ENCODE data around the gene ATG101. TPM values are rescaled to one million over a fixed set of nuclear protein-coding genes. Genes with fewer than 3 reads are reported as not detected.

Gene ATG101
- total RNA-seq, 4 donors from 2014 or later = 28.3 to 42.1 (median 37.2) TPM

GRCh38 chr12:52023976-52024688 is 45.6 kb upstream of the ATG101 start:
- DNase-seq = no peak
- H3K36me3 ChIP-seq = no peaks in the 10 kb centered on the region
- peaks cover 0 to 4% of the 10 kb centered on the region in 2 donors for H3K4me1 ChIP-seq
- H3K9me3 ChIP-seq = no peaks in the 10 kb centered on the region
- peak overlapping the region in 1 of 2 donors; percentile 56 for H3K4me3 ChIP-seq
- intact Hi-C loops (cut with DNase I; ENCODE audit: low total_unique reads) = no loop called here
- no peak for TF ChIP-seq POLR2A (IDR thresholded peaks at IDR 0.05)
- TF ChIP-seq CTCF (IDR thresholded peaks at IDR 0.05) = no peak
- H3K27ac ChIP-seq = peak overlapping the region; percentile 60 to 65
- no peaks in the 10 kb centered on the region for H3K27me3 ChIP-seq

- intact Hi-C loops (cut with DNase I; ENCODE audit: low total_unique reads) = loop anchor here (1.0 kb wide), 1 partner anchor 58 kb away; no protein-coding TSS in a partner anchor
- Histone ChIP-seq H3K27me3 (no peaks in the 10 kb centered on the region), H3K9me3 (no peaks in the 10 kb centered on the region), H3K4me1 (peaks cover 0 to 4% of the 10 kb centered on the region in 2 donors), H3K27ac (peak overlapping the region; percentile 83 to 92), H3K4me3 (no peak overlapping the region), H3K36me3 (no peaks in the 10 kb centered on the region)
- DNase-seq = no peak
- no peak for TF ChIP-seq POLR2A (IDR thresholded peaks at IDR 0.05)
These were observed 44.9 kb upstream of the ATG101 start for GRCh38 chr12:52024845-52025230.

GRCh38 chr12:52026263-52026662 is 43.5 kb upstream of the ATG101 start:
- no peak for TF ChIP-seq POLR2A (IDR thresholded peaks at IDR 0.05)
- TF ChIP-seq CTCF (IDR thresholded peaks at IDR 0.05) = no peak
- intact Hi-C loops (cut with DNase I; ENCODE audit: low total_unique reads) = no loop called here
- peak overlapping the region in 1 of 2 donors; percentile 92 for H3K27ac ChIP-seq
- H3K27me3 ChIP-seq = no peaks in the 10 kb centered on the region
- H3K4me1 ChIP-seq = peaks cover 0 to 4% of the 10 kb centered on the region in 2 donors
- DNase-seq = no peak
- H3K36me3 ChIP-seq = no peaks in the 10 kb centered on the region
- H3K4me3 ChIP-seq = no peak overlapping the region
- H3K9me3 ChIP-seq = no peaks in the 10 kb centered on the region

GRCh38 chr12:52027085-52027843 is 42.5 kb upstream of the ATG101 start:
- no peaks in the 10 kb centered on the region for H3K27me3 ChIP-seq
- H3K36me3 ChIP-seq = no peaks in the 10 kb centered on the region
- peaks cover 3 to 8% of the 10 kb centered on the region in 2 donors for H3K4me1 ChIP-seq
- DNase-seq = no peak
- no peaks in the 10 kb centered on the region for H3K9me3 ChIP-seq
- TF ChIP-seq CTCF (IDR thresholded peaks at IDR 0.05) = no peak
- TF ChIP-seq POLR2A (IDR thresholded peaks at IDR 0.05) = no peak
- no peak overlapping the region for H3K4me3 ChIP-seq
- H3K27ac ChIP-seq = no peak overlapping the region
- intact Hi-C loops (cut with DNase I; ENCODE audit: low total_unique reads) = no loop called here

- H3K4me1 ChIP-seq = peaks cover 8 to 10% of the 10 kb centered on the region in 2 donors
- no peaks in the 10 kb centered on the region for H3K9me3 ChIP-seq
- no peaks in the 10 kb centered on the region for H3K27me3 ChIP-seq
- no peaks in the 10 kb centered on the region for H3K36me3 ChIP-seq
- H3K27ac ChIP-seq = no peak overlapping the region
- no peak overlapping the region for H3K4me3 ChIP-seq
- intact Hi-C loops (cut with DNase I; ENCODE audit: low total_unique reads) = no loop called here
- TF ChIP-seq POLR2A (IDR thresholded peaks at IDR 0.05) = no peak
- no peak for TF ChIP-seq CTCF (IDR thresholded peaks at IDR 0.05)
- no peak for DNase-seq
These were observed 40.1 kb upstream of the ATG101 start for GRCh38 chr12:52029685-52030084.

Measured in uterus (tissue), 4 donors.